Caco-2 (cell line): Measurements from ENCODE around the gene RYR2. TPM values are rescaled to one million over a fixed set of nuclear protein-coding genes. Genes with fewer than 3 reads are reported as not detected.

Experiments
- BruUV-seq: library from RNA; stranded (reverse); fragments of 400-500 nt; replicated peaks from 2 replicates; lab custom pipeline; 2021; lab: Mats Ljungman, UMichigan
- CTCF ChIA-PET: fragments of 300-600 bp; sonication (Branson Sonifier 250); formaldehyde crosslinking; loops from one replicate; lab custom pipeline; 2022; ENCODE audit warnings: antibody characterized with exemption; lab: Charles Lee
- POLR2A ChIA-PET: fragments of 300-600 bp; sonication (Branson Sonifier 250); formaldehyde crosslinking; loops from one replicate; lab custom pipeline; 2022; ENCODE audit warnings: antibody characterized with exemption; lab: Charles Lee
- DNase-seq, 2 experiments: peaks; one replicate each; pipeline versions ENCODE4 v3.0.0 to v3.0.0-alpha.2; 2020 to 2022
- H3K27me3 ChIP-seq: replicated peaks from 2 replicates; pipeline ENCODE4 v1.6.0; 2011; ENCODE audit warnings: low read length; ENCODE audit not compliant: control insufficient read depth, insufficient read depth
- H3K36me3 ChIP-seq: 2 replicates; pipeline ENCODE4 v1.5.1; 2011; ENCODE audit warnings: low read length; ENCODE audit not compliant: control insufficient read depth, insufficient read depth
- H3K4me1 ChIP-seq: fragments of 250-450 bp; sonication (Bioruptor Pico); 2 replicates; pipeline ENCODE4 v1.5.1; 2020; ENCODE audit warnings: mild to moderate bottlenecking
- H3K4me3 ChIP-seq: 2 replicates; pipeline ENCODE4 v1.5.1; 2011; ENCODE audit warnings: low read depth, mild to moderate bottlenecking, control low read depth, low read length
- H3K9me3 ChIP-seq: fragments of 250-450 bp; sonication (Bioruptor Pico); 2 replicates; pipeline ENCODE4 v1.5.1; 2020; ENCODE audit warnings: mild to moderate bottlenecking, moderate library complexity
- H3K27ac Mint-ChIP-seq: one replicate; pipeline ENCODE4 v1.8.0; 2022; ENCODE audit warnings: mixed read lengths; ENCODE audit not compliant: unreplicated experiment
- H3K27me3 Mint-ChIP-seq: one replicate; pipeline ENCODE4 v1.8.0; 2022; ENCODE audit warnings: mixed read lengths; ENCODE audit not compliant: insufficient read depth, unreplicated experiment
- H3K36me3 Mint-ChIP-seq: one replicate; pipeline ENCODE4 v1.8.0; 2022; ENCODE audit warnings: mild to moderate bottlenecking, mixed read lengths; ENCODE audit not compliant: insufficient read depth, unreplicated experiment
- H3K4me1 Mint-ChIP-seq: one replicate; pipeline ENCODE4 v1.8.0; 2022; ENCODE audit warnings: low read depth, mixed read lengths; ENCODE audit not compliant: unreplicated experiment
- H3K4me3 Mint-ChIP-seq: one replicate; pipeline ENCODE4 v1.8.0; 2022; ENCODE audit warnings: mild to moderate bottlenecking, moderate library complexity, mixed read lengths; ENCODE audit not compliant: unreplicated experiment
- H3K9me3 Mint-ChIP-seq: one replicate; pipeline ENCODE4 v1.8.0; 2022; ENCODE audit warnings: mixed read lengths; ENCODE audit not compliant: unreplicated experiment
- intact Hi-C: fragments of 100-400 bp; cut with micrococcal nuclease; formaldehyde crosslinking; loops from one replicate; pipeline ENCODE4 v1.10.0; 2022; ENCODE audit not compliant: unreplicated experiment
- total RNA-seq: library from RNA; stranded (reverse); gene quantifications from 2 replicates; pipeline ENCODE4 v1.2.3, GENCODE V29; 2022
- TF ChIP-seq, protein P1 (sequence below), 2 experiments: fragments of 200-600 bp in 1 of 2; IDR thresholded peaks; 1 replicate in 1 of 2; 2 replicates in 1 of 2; pipeline versions ENCODE4 v1.5.1 to v1.8.0; 2011 to 2022; ENCODE audit warnings: antibody characterized with exemption in 1 of 2, control low read depth in 1 of 2, inconsistent platforms in 1 of 2, low read depth in 1 of 2, low read length in 1 of 2, mild to moderate bottlenecking in 1 of 2, moderate library complexity in 1 of 2; ENCODE audit not compliant: insufficient read depth in 1 of 2, severe bottlenecking in 1 of 2, unreplicated experiment in 1 of 2

The RYR2 gene
- total RNA-seq, 1 experiment from 2014 or later, result 3.4 TPM

DNA sequence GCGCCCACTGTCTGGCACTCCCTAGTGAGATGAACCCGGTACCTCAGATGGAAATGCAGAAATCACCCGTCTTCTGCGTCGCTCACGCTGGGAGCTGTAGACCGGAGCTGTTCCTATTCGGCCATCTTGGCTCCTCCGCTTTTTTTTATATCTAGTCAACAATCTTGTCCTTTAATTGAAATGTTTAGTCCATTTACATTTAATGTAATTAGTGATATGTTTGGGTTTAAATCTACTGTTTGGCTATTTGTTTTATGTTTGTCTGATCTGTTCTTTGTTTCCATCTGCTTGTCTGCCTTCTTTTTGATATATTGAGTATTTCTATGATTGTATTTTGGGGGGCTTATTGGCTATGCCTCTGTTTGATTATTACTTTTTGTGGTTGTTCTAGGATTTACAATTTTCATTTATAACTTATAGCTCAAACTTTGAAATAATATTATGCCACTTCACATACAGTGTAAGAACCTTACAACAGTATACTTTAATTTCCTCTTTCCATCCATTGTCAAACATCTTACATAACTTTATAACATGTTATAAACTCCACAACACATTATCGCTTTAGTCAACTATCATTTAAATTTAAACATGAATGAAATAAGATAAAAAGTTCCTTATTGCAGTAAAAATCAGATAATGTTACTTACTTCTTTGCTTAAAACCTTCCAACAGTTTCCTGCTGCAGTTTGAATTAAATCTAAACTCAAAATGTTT lies 16.5 kb upstream of the RYR2 start:
- Mint-ChIP-seq H3K27ac (no peak overlapping the region), H3K4me1 (no peaks in the 10 kb centered on the region), H3K27me3 (peaks cover 3% of the 10 kb centered on the region), H3K36me3 (no peaks in the 10 kb centered on the region), H3K4me3 (no peak overlapping the region), H3K9me3 (peaks cover 10% of the 10 kb centered on the region)
- TF ChIP-seq, protein P1, sequence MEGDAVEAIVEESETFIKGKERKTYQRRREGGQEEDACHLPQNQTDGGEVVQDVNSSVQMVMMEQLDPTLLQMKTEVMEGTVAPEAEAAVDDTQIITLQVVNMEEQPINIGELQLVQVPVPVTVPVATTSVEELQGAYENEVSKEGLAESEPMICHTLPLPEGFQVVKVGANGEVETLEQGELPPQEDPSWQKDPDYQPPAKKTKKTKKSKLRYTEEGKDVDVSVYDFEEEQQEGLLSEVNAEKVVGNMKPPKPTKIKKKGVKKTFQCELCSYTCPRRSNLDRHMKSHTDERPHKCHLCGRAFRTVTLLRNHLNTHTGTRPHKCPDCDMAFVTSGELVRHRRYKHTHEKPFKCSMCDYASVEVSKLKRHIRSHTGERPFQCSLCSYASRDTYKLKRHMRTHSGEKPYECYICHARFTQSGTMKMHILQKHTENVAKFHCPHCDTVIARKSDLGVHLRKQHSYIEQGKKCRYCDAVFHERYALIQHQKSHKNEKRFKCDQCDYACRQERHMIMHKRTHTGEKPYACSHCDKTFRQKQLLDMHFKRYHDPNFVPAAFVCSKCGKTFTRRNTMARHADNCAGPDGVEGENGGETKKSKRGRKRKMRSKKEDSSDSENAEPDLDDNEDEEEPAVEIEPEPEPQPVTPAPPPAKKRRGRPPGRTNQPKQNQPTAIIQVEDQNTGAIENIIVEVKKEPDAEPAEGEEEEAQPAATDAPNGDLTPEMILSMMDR (IDR thresholded peaks at IDR 0.05; ENCODE audit: insufficient read depth in 1 of 2, low read depth in 1 of 2, low read length in 1 of 2, severe bottlenecking in 1 of 2, unreplicated experiment in 1 of 2), result no peak
- no peaks in the 10 kb centered on the region for H3K36me3 ChIP-seq
- H3K4me3 ChIP-seq, result no peak overlapping the region
- CTCF ChIA-PET, result no interaction called here
- POLR2A ChIA-PET, result no interaction called here
- DNase-seq, result no peak
- no peaks in the 10 kb centered on the region for H3K9me3 ChIP-seq
- no TSS peak for BruUV-seq
- H3K4me1 ChIP-seq, result no peaks in the 10 kb centered on the region
- no peaks in the 10 kb centered on the region for H3K27me3 ChIP-seq
- intact Hi-C loops, result no loop called here

DNA sequence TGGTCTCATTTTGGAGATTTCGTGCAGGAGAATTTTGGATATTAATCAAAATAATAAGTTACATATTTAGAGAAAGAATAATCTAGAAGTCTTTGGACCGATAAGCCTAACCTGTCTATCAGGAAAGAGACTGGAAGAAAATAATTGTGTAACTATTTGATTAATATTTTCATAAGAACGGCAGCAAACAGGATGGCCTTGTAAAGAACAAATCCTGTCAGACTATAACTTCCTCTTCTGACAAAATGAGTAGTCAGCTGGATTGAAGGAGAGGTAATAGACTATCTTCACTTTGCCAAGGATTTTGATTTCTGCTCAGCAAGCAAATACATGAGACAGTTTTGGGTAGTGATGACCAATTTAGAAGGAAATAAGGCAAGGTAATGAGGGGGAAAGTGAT lies 12.7 kb upstream of the RYR2 start:
- CTCF ChIA-PET, result no interaction called here
- peaks cover 10% of the 10 kb centered on the region for H3K9me3 Mint-ChIP-seq
- intact Hi-C loops, result no loop called here

DNA sequence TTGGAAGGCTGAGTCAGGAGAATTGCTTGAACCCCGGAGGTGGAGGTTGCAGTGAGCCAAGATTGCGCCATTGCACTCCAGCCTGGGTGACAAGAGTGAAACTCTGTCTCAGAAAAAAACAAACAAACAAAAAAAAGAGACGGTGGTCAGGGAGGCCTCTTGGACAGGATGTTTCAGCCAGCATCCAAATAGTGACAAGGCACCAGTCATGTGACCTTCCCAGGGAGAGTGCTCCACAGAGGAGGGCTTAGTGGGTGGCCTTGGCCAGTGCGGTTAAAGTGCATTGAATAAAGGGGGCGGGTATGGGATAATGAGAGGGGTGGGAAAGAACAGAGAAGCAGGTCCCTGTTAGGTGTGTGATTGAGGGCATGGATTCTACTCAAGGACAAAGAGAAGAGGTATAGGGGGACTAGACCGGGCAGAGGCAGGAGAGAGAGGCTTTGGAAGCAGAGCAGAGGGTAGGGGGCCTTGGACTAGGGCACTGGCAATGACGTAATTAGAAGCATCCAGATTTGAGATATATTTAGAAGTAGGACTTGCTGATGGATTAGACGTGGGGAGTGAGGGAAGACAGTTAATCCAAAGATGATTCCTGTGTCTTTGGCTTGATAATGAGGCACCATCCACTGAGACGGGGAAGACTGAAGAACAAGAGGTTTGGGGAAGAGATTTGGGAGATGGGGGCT lies 12.0 kb upstream of the RYR2 start:
- Histone ChIP-seq H3K36me3 (no peaks in the 10 kb centered on the region), H3K27me3 (no peaks in the 10 kb centered on the region), H3K9me3 (no peaks in the 10 kb centered on the region), H3K4me1 (peaks cover 8% of the 10 kb centered on the region; the same call in 1 of the 2 replicates), H3K4me3 (no peak overlapping the region)
- intact Hi-C loops, result no loop called here
- Mint-ChIP-seq H3K9me3 (peaks cover 10% of the 10 kb centered on the region), H3K4me1 (no peaks in the 10 kb centered on the region), H3K27ac (no peak overlapping the region), H3K36me3 (no peaks in the 10 kb centered on the region), H3K4me3 (no peak overlapping the region), H3K27me3 (peaks cover 4% of the 10 kb centered on the region)
- no peak for DNase-seq
- no TSS peak for BruUV-seq
- TF ChIP-seq, protein P1 (IDR thresholded peaks at IDR 0.05; ENCODE audit: insufficient read depth in 1 of 2, low read depth in 1 of 2, low read length in 1 of 2, severe bottlenecking in 1 of 2, unreplicated experiment in 1 of 2), result no peak
- ChIA-PET CTCF (no interaction called here), POLR2A (no interaction called here)

More for the DNA sequence above, 12.7 kb upstream of the RYR2 start:
- DNase-seq, result no peak
- POLR2A ChIA-PET, result no interaction called here
- Histone ChIP-seq H3K4me3 (no peak overlapping the region), H3K9me3 (no peaks in the 10 kb centered on the region), H3K36me3 (no peaks in the 10 kb centered on the region), H3K27me3 (no peaks in the 10 kb centered on the region), H3K4me1 (peaks cover 8% of the 10 kb centered on the region; the same call in 1 of the 2 replicates)
- H3K4me3 Mint-ChIP-seq, result no peak overlapping the region
- no peaks in the 10 kb centered on the region for H3K4me1 Mint-ChIP-seq
- TF ChIP-seq, protein P1 (IDR thresholded peaks at IDR 0.05; ENCODE audit: insufficient read depth in 1 of 2, low read depth in 1 of 2, low read length in 1 of 2, severe bottlenecking in 1 of 2, unreplicated experiment in 1 of 2), result no peak
- no TSS peak for BruUV-seq
- no peak overlapping the region for H3K27ac Mint-ChIP-seq
- H3K36me3 Mint-ChIP-seq, result no peaks in the 10 kb centered on the region
- peaks cover 4% of the 10 kb centered on the region for H3K27me3 Mint-ChIP-seq
